Measurements from ENCODE around the gene GMEB1. TPM values are rescaled to one million over a fixed set of nuclear protein-coding genes. Genes with fewer than 3 reads are reported as not detected.
"Not testable (repeated sequence)": the region's sequence is repeated elsewhere in the genome, so short reads cannot be mapped to it uniquely, and the experiment has no call there.

Gene GMEB1
- total and polyA plus RNA-seq, 7 donors, result 5.3 to 12.8 (median 10.9) TPM

GRCh38 chr1:28646040-28646439 lies 22.5 kb upstream of the GMEB1 start:
- intact Hi-C loops (cut with DNase I), result loop anchor here in 1 of 2 donors (5.0 kb wide), 1 partner anchor 91 kb away; the partner anchor contains the start of gene YTHDF2
- 91 to 100% (median 93%) methylated on average over 1 of the region's 1 CpG for WGBS, 3 donors

GRCh38 chr1:28648008-28648473 lies 20.5 kb upstream of the GMEB1 start:
- Histone ChIP-seq H3K4me3 (peak overlapping the region; percentile 64), H3K27ac (peak overlapping the region; percentile 92), H3K4me1 (peaks cover 28% of the 10 kb centered on the region), H3K27me3 (ENCODE audit: insufficient read depth in 3 of 3, low read length in 2 of 3) (no peaks in the 10 kb centered on the region), H3K9me3 (no peaks in the 10 kb centered on the region), H3K36me3 (ENCODE audit: insufficient read depth in 1 of 2, low read depth in 1 of 2) (no peaks in the 10 kb centered on the region)
- WGBS, 3 donors, result 0 to 2% (median 1%) methylated on average over 18 of the region's 18 CpGs
- TF ChIP-seq CTCF (IDR thresholded peaks at IDR 0.05), result no peak
- intact Hi-C loops (cut with DNase I), result loop anchor here (2.0 to 5.0 kb wide), 2 partner anchors 21 to 89 kb away; partner anchors contain the start of genes GMEB1 (in 1 of the 2) and YTHDF2 (in 1 of the 2)
- DNase-seq (peak; percentile 91 to 96), ATAC-seq (peak; percentile 90 to 93 (median 92))

More at GRCh38 chr1:28646040-28646439, 22.5 kb upstream of the GMEB1 start:
- peak overlapping the region; percentile 70 for H3K27ac ChIP-seq
- no peak for ATAC-seq
- TF ChIP-seq CTCF (IDR thresholded peaks at IDR 0.05), result no peak
- DNase-seq, result no peak
- no peaks in the 10 kb centered on the region for H3K27me3 ChIP-seq (ENCODE audit: insufficient read depth in 3 of 3, low read length in 2 of 3)
- H3K9me3 ChIP-seq, result no peaks in the 10 kb centered on the region
- H3K36me3 ChIP-seq (ENCODE audit: insufficient read depth in 1 of 2, low read depth in 1 of 2), result no peaks in the 10 kb centered on the region
- peaks cover 39% of the 10 kb centered on the region for H3K4me1 ChIP-seq
- no peak overlapping the region for H3K4me3 ChIP-seq

- H3K4me3 ChIP-seq, result peak within 1 kb of the TSS; percentile 64
- peaks cover 28% of the 10 kb centered on the region for H3K4me1 ChIP-seq
- ATAC-seq (peak; percentile 79 to 84 (median 83)), DNase-seq (peak; percentile 80 to 92)
- intact Hi-C loops (cut with DNase I), result loop anchor here (2.0 to 5.0 kb wide), 2 partner anchors 20 to 89 kb away; partner anchors contain the start of genes GMEB1 (in 1 of the 2) and YTHDF2 (in 1 of the 2)
- peak within 1 kb of the TSS; percentile 92 for H3K27ac ChIP-seq
- no peaks in the 10 kb centered on the region for H3K27me3 ChIP-seq (ENCODE audit: insufficient read depth in 3 of 3, low read length in 2 of 3)
- H3K36me3 ChIP-seq (ENCODE audit: insufficient read depth in 1 of 2, low read depth in 1 of 2), result no peaks in the 10 kb centered on the region
- no peaks in the 10 kb centered on the region for H3K9me3 ChIP-seq
- TF ChIP-seq CTCF (IDR thresholded peaks at IDR 0.05), result no peak
- WGBS, 3 donors, result 5 to 12% (median 6%) methylated on average over 28 of the region's 28 CpGs
Measured at GRCh38 chr1:28648474-28649198, 19.9 kb upstream of the GMEB1 start, which contains the start of gene RNU11. Gene RNU11, plus strand, starts transcription at chr1:28648600.

GRCh38 chr1:28653063-28653462 lies 15.5 kb upstream of the GMEB1 start:
- H3K9me3 ChIP-seq; H3K27me3 ChIP-seq (ENCODE audit: insufficient read depth in 3 of 3, low read length in 2 of 3); ATAC-seq; DNase-seq; H3K4me1 ChIP-seq; H3K36me3 ChIP-seq (ENCODE audit: insufficient read depth in 1 of 2, low read depth in 1 of 2); intact Hi-C loops (cut with DNase I); H3K4me3 ChIP-seq; H3K27ac ChIP-seq: not testable (repeated sequence)
- WGBS, 3 donors, result 82 to 89% (median 84%) methylated on average over 13 of the region's 13 CpGs

- 50 to 56% (median 53%) methylated on average over 3 of the region's 3 CpGs for WGBS, 3 donors
- not testable (repeated sequence) for H3K27me3 ChIP-seq (ENCODE audit: insufficient read depth in 3 of 3, low read length in 2 of 3); H3K27ac ChIP-seq
Measured at GRCh38 chr1:28653870-28654269, 14.7 kb upstream of the GMEB1 start.

GRCh38 chr1:28655448-28656311 lies 12.9 kb upstream of the GMEB1 start:
- H3K4me3 ChIP-seq; H3K4me1 ChIP-seq; H3K27ac ChIP-seq; H3K9me3 ChIP-seq; H3K36me3 ChIP-seq (ENCODE audit: insufficient read depth in 1 of 2, low read depth in 1 of 2); intact Hi-C loops (cut with DNase I); H3K27me3 ChIP-seq (ENCODE audit: insufficient read depth in 3 of 3, low read length in 2 of 3): not testable (repeated sequence)
- ATAC-seq, result peak in 3 of 4 donors; percentile 49 to 76 (median 74)
- DNase-seq, result peak in 1 of 2 donors; percentile 74
- WGBS, 3 donors, result 74 to 77% (median 74%) methylated on average over 10 of the region's 10 CpGs

More at GRCh38 chr1:28653870-28654269, 14.7 kb upstream of the GMEB1 start:
- DNase-seq; intact Hi-C loops (cut with DNase I); ATAC-seq; H3K36me3 ChIP-seq (ENCODE audit: insufficient read depth in 1 of 2, low read depth in 1 of 2); H3K4me1 ChIP-seq; H3K9me3 ChIP-seq; H3K4me3 ChIP-seq: not testable (repeated sequence)
